HEK293 (cell line): Measurements from ENCODE around the gene RUNX1.

Source experiments
- CTCF ChIA-PET: fragments of 350-600 bp; formaldehyde crosslinking; extraction: SDS; loops from one replicate; lab custom pipeline; 2021; ENCODE audit warnings: antibody characterized with exemption; lab: Yijun Ruan, JAX
- POLR2A ChIA-PET: fragments of 300-600 bp; formaldehyde crosslinking; extraction: SDS; loops from one replicate; lab custom pipeline; 2020; ENCODE audit warnings: antibody characterized with exemption, inconsistent platforms; lab: Yijun Ruan, JAX
- H3K27ac ChIP-seq: fragments of 200-500 bp; sonication (Bioruptor generic); 2 replicates; pipeline ENCODE4 v1.5.1; 2014; ENCODE audit warnings: low read depth, low read length, control low read depth, inconsistent platforms; ENCODE audit errors: extremely low read depth
- H3K36me3 ChIP-seq, 2 experiments: fragments of 200-500 bp in 1 of 2; sonication (Bioruptor generic) in 1 of 2; 1 replicate in 1 of 2; 2 replicates in 1 of 2; pipeline ENCODE4 v1.5.1; 2014 to 2017; ENCODE audit warnings: inconsistent platforms in 2 of 2, low read length in 2 of 2; ENCODE audit not compliant: control insufficient read depth in 2 of 2, insufficient read depth in 1 of 2
- H3K4me1 ChIP-seq: fragments of 200-500 bp; sonication (Bioruptor generic); 2 replicates; pipeline ENCODE4 v1.5.1; 2014; ENCODE audit warnings: mild to moderate bottlenecking, low read length, inconsistent platforms; ENCODE audit not compliant: control insufficient read depth, insufficient read depth
- H3K4me3 ChIP-seq: 2 replicates; pipeline ENCODE4 v1.5.1; 2011; ENCODE audit warnings: low read depth, mild to moderate bottlenecking, control low read depth, low read length, moderate library complexity
- H3K9me3 ChIP-seq: fragments of 200-500 bp; sonication (Bioruptor generic); 2 replicates; pipeline ENCODE4 v1.5.1; 2014; ENCODE audit warnings: low read depth, low read length, inconsistent platforms; ENCODE audit not compliant: control insufficient read depth, insufficient read depth
- CTCF ChIP-seq: fragments of 450-650 bp; formaldehyde crosslinking; IDR thresholded peaks from 2 replicates; pipeline ENCODE4 v1.5.1; 2016; ENCODE audit warnings: missing biosample characterization, missing genetic modification characterization
- GLI4 ChIP-seq: fragments of 450-650 bp; formaldehyde crosslinking; IDR thresholded peaks from 2 replicates; pipeline ENCODE4 v1.5.1; 2016; ENCODE audit warnings: missing biosample characterization, missing genetic modification characterization
- INSM2 ChIP-seq: fragments of 450-650 bp; formaldehyde crosslinking; IDR thresholded peaks from 2 replicates; pipeline ENCODE4 v1.5.1; 2016; ENCODE audit warnings: missing biosample characterization, missing genetic modification characterization
- MEIS1 ChIP-seq: sonication (generic); formaldehyde crosslinking; IDR thresholded peaks from 2 replicates; pipeline ENCODE4 v1.8.1; 2022; ENCODE audit warnings: missing genetic modification reagents, mild to moderate bottlenecking, borderline replicate concordance
- OVOL3 ChIP-seq: fragments of 450-650 bp; formaldehyde crosslinking; IDR thresholded peaks from 2 replicates; pipeline ENCODE4 v1.5.1; 2016; ENCODE audit warnings: missing biosample characterization, missing genetic modification characterization
- PRDM2 ChIP-seq: fragments of 450-650 bp; formaldehyde crosslinking; IDR thresholded peaks from 2 replicates; pipeline ENCODE4 v1.5.1; 2016; ENCODE audit warnings: missing biosample characterization, missing genetic modification characterization, borderline replicate concordance
- REPIN1 ChIP-seq: fragments of 450-650 bp; formaldehyde crosslinking; IDR thresholded peaks from 2 replicates; pipeline ENCODE4 v1.5.1; 2017; ENCODE audit warnings: missing biosample characterization, missing genetic modification characterization, low read depth
- SCRT2 ChIP-seq: fragments of 450-650 bp; formaldehyde crosslinking; IDR thresholded peaks from 2 replicates; pipeline ENCODE4 v1.5.1; 2016; ENCODE audit warnings: missing biosample characterization, missing genetic modification characterization
- SP3 ChIP-seq: fragments of 450-650 bp; formaldehyde crosslinking; IDR thresholded peaks from 2 replicates; pipeline ENCODE4 v1.5.1; 2016; ENCODE audit warnings: missing biosample characterization, missing genetic modification characterization
- ZNF133 ChIP-seq: fragments of 450-650 bp; formaldehyde crosslinking; IDR thresholded peaks from 2 replicates; pipeline ENCODE4 v1.5.1; 2016; ENCODE audit warnings: missing biosample characterization, missing genetic modification characterization
- ZNF169 ChIP-seq: fragments of 450-650 bp; formaldehyde crosslinking; IDR thresholded peaks from 2 replicates; pipeline ENCODE4 v1.5.1; 2016; ENCODE audit warnings: missing biosample characterization, missing genetic modification characterization
- ZNF302 ChIP-seq: fragments of 450-650 bp; formaldehyde crosslinking; IDR thresholded peaks from 2 replicates; pipeline ENCODE4 v1.5.1; 2016; ENCODE audit warnings: missing biosample characterization, missing genetic modification characterization, low read depth
- ZNF366 ChIP-seq: fragments of 450-650 bp; formaldehyde crosslinking; conservative IDR thresholded peaks from 2 replicates; pipeline ENCODE4 v1.5.1; 2016; ENCODE audit warnings: missing biosample characterization, missing genetic modification characterization
- ZNF510 ChIP-seq: fragments of 450-650 bp; formaldehyde crosslinking; IDR thresholded peaks from 2 replicates; pipeline ENCODE4 v1.5.1; 2018; ENCODE audit warnings: mild to moderate bottlenecking, missing genetic modification characterization, missing biosample characterization; ENCODE audit not compliant: insufficient replicate concordance
- ZNF624 ChIP-seq: fragments of 450-650 bp; formaldehyde crosslinking; IDR thresholded peaks from 2 replicates; pipeline ENCODE4 v1.5.1; 2017; ENCODE audit warnings: missing biosample characterization, missing genetic modification characterization
- ZNF747 ChIP-seq: fragments of 450-650 bp; formaldehyde crosslinking; IDR thresholded peaks from 2 replicates; pipeline ENCODE4 v1.5.1; 2016; ENCODE audit warnings: missing biosample characterization, missing genetic modification characterization
- ZNF791 ChIP-seq: fragments of 450-650 bp; formaldehyde crosslinking; IDR thresholded peaks from 2 replicates; pipeline ENCODE4 v1.5.1; 2016; ENCODE audit warnings: missing biosample characterization, missing genetic modification characterization
- TF ChIP-seq, protein P1 (sequence below): fragments of 450-650 bp; formaldehyde crosslinking; IDR thresholded peaks from 2 replicates; pipeline ENCODE4 v1.5.1; 2016; ENCODE audit warnings: missing biosample characterization, missing genetic modification characterization, low read depth

The RUNX1 gene

GRCh38 chr21:35072960-35073359, 23.9 kb upstream of the RUNX1 start:
- Histone ChIP-seq H3K4me1 (no peaks in the 10 kb centered on the region), H3K27ac (no peak overlapping the region), H3K4me3 (no peak overlapping the region)
- no peak for TF ChIP-seq ZNF747 (tag by site-specific recombination)
- TF ChIP-seq SCRT2 (tag by site-specific recombination) = no peak
- TF ChIP-seq MEIS1 (CRISPR knock-in tag) = no peak
- TF ChIP-seq ZNF510 (tag by site-specific recombination) = no peak
- no peak for TF ChIP-seq OVOL3 (tag by site-specific recombination)
- TF ChIP-seq INSM2 (tag by site-specific recombination) = no peak
- no peak for TF ChIP-seq REPIN1 (tag by site-specific recombination)
- TF ChIP-seq CTCF (tag by site-specific recombination) = no peak
- TF ChIP-seq GLI4 (tag by site-specific recombination) = no peak
- TF ChIP-seq, protein P1, sequence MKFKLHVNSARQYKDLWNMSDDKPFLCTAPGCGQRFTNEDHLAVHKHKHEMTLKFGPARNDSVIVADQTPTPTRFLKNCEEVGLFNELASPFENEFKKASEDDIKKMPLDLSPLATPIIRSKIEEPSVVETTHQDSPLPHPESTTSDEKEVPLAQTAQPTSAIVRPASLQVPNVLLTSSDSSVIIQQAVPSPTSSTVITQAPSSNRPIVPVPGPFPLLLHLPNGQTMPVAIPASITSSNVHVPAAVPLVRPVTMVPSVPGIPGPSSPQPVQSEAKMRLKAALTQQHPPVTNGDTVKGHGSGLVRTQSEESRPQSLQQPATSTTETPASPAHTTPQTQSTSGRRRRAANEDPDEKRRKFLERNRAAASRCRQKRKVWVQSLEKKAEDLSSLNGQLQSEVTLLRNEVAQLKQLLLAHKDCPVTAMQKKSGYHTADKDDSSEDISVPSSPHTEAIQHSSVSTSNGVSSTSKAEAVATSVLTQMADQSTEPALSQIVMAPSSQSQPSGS (tag by site-specific recombination) = no peak
- TF ChIP-seq ZNF624 (tag by site-specific recombination) = no peak
- TF ChIP-seq ZNF791 (tag by site-specific recombination) = no peak
- TF ChIP-seq SP3 (tag by site-specific recombination) = no peak
- TF ChIP-seq ZNF133 (tag by site-specific recombination) = no peak
- TF ChIP-seq ZNF302 (tag by site-specific recombination) = no peak
- no peak for TF ChIP-seq ZNF366
- TF ChIP-seq PRDM2 (tag by site-specific recombination) = no peak
- no peak for TF ChIP-seq ZNF169 (tag by site-specific recombination)
- TF ChIP-seq, all 188 proteins: peak for 0
- ChIA-PET CTCF (interaction anchor here (0.7 kb wide), 1 partner anchor 1191 kb away, joined by 4 read pairs; no protein-coding TSS in a partner anchor), POLR2A (no interaction called here)
- Histone ChIP-seq H3K36me3 (no peaks in the 10 kb centered on the region), H3K9me3 (no peaks in the 10 kb centered on the region)
